Activated CD4-positive, alpha-beta memory T cell treated with anti-CD3 and anti-CD28 coated beads, Interleukin-2, amount 10 ng/mL, durations not matched to agents 7 days and 5 days (primary cell): Measurements from ENCODE around the gene CCDC63. TPM values are rescaled to one million over a fixed set of nuclear protein-coding genes. Genes with fewer than 3 reads are reported as not detected.

ENCODE experiments used
- CTCF ChIA-PET: fragments of 350-600 bp; sonication (Branson Sonifier 250); formaldehyde crosslinking; loops from one replicate; lab custom pipeline; 2021; ENCODE audit warnings: antibody characterized with exemption, inconsistent platforms; lab: Charles Lee
- POLR2A ChIA-PET: fragments of 350-600 bp; sonication (Branson Sonifier 250); formaldehyde crosslinking; loops from one replicate; lab custom pipeline; 2021; ENCODE audit warnings: antibody characterized with exemption; lab: Charles Lee
- DNase-seq: peaks from one replicate; pipeline ENCODE4 v3.0.0-alpha.2; 2020
- H3K27ac Mint-ChIP-seq: one replicate; pipeline ENCODE4 v1.8.0; 2021; ENCODE audit warnings: mild to moderate bottlenecking, mixed read lengths
- H3K27me3 Mint-ChIP-seq: one replicate; pipeline ENCODE4 v1.8.0; 2021; ENCODE audit warnings: mixed read lengths
- H3K36me3 Mint-ChIP-seq: one replicate; pipeline ENCODE4 v1.8.0; 2021; ENCODE audit warnings: low read depth, mixed read lengths
- H3K4me1 Mint-ChIP-seq: one replicate; pipeline ENCODE4 v1.8.0; 2021; ENCODE audit warnings: mixed read lengths
- H3K4me3 Mint-ChIP-seq: one replicate; pipeline ENCODE4 v1.8.0; 2021; ENCODE audit warnings: mild to moderate bottlenecking, mixed read lengths
- H3K9me3 Mint-ChIP-seq: one replicate; pipeline ENCODE4 v1.8.0; 2021; ENCODE audit warnings: mixed read lengths
- total RNA-seq, 2 experiments: library from RNA; stranded (reverse); gene quantifications; one replicate each; pipeline ENCODE4 v1.2.3, GENCODE V29; 2021

Gene CCDC63
- total RNA-seq, 2 experiments from 2014 or later, result not detected

DNA sequence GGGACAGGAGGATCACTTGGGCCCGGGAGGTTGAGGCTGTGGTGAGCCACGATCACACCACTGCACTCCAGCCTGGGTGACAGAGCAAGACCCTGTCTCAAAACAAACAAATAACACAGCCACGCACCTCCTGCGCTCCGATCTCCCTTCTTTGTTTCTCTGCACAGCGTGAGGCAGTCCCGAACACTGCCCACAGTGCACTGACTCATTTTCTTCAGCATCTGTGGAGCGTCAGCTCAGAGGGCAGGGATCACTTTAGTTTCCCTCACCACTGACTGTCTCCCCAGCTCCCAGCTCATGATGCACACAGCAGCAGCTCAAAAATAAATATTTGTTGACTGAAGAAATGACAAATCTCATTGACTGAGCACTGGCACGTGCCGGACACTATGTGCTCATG is 74.5 kb downstream of the CCDC63 start:
- no peaks in the 10 kb centered on the region for H3K4me1 Mint-ChIP-seq
- H3K36me3 Mint-ChIP-seq, result no peaks in the 10 kb centered on the region
- ChIA-PET POLR2A (no interaction called here), CTCF (no interaction called here)
- H3K27ac Mint-ChIP-seq, result no peak overlapping the region
- H3K27me3 Mint-ChIP-seq, result peaks cover 2% of the 10 kb centered on the region
- DNase-seq, result no peak
- H3K9me3 Mint-ChIP-seq, result no peaks in the 10 kb centered on the region
- no peak overlapping the region for H3K4me3 Mint-ChIP-seq

DNA sequence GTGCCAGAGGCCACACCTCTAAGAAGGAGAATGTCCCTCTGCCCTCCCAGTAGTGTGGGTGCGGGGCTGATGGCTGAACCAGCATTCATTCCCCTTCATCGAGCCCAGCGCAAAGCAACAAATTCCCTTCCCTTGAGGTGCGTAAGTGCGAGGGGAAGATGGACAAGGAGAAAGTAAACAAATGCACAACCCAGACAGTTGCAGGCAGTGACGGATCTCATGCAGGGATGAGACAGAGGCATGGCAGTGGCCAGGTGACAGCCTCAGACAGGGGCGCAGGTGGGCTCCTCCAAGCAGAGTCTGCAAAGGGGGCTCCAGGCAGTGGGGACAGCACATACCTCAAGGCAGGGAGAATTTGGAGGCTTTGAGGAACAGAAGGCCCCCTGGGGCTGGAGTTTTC is 75.9 kb downstream of the CCDC63 start:
- H3K27me3 Mint-ChIP-seq, result peaks cover 2% of the 10 kb centered on the region
- POLR2A ChIA-PET, result no interaction called here
- no peaks in the 10 kb centered on the region for H3K9me3 Mint-ChIP-seq
- H3K4me1 Mint-ChIP-seq, result no peaks in the 10 kb centered on the region
- no peak for DNase-seq
- no peak overlapping the region for H3K4me3 Mint-ChIP-seq
- no peaks in the 10 kb centered on the region for H3K36me3 Mint-ChIP-seq
- H3K27ac Mint-ChIP-seq, result no peak overlapping the region
- CTCF ChIA-PET, result interaction anchor here (0.7 to 1.4 kb wide), 2 partner anchors 15 to 31 kb away, joined by 3 to 5 read pairs; no protein-coding TSS in a partner anchor

DNA sequence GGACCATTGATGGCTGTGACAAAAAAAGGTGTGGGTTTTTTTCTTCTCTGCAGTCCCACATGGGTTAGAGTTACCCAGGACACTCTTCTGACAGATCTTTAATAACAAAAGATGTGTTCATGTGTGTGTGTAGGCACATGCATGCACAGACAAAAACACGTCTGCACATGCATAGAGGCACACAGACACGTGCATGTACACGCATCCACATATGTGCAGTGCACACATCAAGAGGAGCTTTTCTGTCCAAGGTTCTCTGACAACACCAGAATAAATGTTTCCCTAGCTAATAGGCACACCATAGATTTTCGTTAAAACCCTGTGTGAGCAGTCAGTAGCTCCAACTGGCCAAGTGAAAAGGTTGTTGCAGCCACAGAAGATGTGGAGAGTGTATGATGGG is 76.4 kb downstream of the CCDC63 start:
- H3K4me1 Mint-ChIP-seq, result no peaks in the 10 kb centered on the region
- no peak for DNase-seq
- ChIA-PET CTCF (interaction anchor here (1.4 kb wide), 1 partner anchor 14 kb away, joined by 3 read pairs; no protein-coding TSS in a partner anchor), POLR2A (no interaction called here)
- H3K9me3 Mint-ChIP-seq, result no peaks in the 10 kb centered on the region
- H3K27me3 Mint-ChIP-seq, result peaks cover 2% of the 10 kb centered on the region
- no peak overlapping the region for H3K4me3 Mint-ChIP-seq
- no peaks in the 10 kb centered on the region for H3K36me3 Mint-ChIP-seq
- H3K27ac Mint-ChIP-seq, result no peak overlapping the region

DNA sequence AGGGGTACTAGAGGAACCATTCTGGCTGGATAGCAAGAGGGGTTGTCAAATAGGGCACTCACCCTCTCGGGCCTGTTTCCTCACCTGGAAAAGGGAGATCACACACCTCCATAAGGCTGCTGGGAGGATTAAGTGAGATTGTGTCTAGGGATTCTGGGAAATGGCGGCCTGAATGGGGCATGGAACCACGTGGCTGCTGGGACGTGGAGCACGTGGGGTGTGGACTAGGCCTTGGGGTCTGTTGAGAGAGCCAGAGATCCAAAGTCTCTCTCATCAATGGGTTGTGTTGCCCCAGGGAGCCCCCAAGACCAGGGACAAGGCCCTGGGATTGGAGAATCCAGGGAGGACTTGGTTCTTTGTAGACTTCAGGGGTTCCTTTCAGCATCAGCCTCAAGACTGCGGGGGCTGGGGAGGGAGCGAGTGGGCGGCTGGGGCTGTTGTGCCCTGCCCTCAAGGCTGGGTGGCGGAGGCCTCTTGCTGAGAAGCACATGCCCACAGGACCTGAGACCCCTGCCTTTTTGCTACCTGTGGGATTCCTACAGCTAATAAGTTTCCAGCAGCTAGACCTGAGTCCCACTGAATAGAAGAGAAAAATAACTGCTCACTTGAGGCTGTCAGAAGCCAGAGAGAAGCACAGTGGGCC is 77.0 kb downstream of the CCDC63 start:
- POLR2A ChIA-PET, result no interaction called here
- Mint-ChIP-seq H3K27ac (no peak overlapping the region), H3K4me3 (no peak overlapping the region), H3K9me3 (no peaks in the 10 kb centered on the region), H3K36me3 (no peaks in the 10 kb centered on the region), H3K27me3 (peaks cover 2% of the 10 kb centered on the region), H3K4me1 (no peaks in the 10 kb centered on the region)
- DNase-seq, result no peak
- CTCF ChIA-PET, result interaction anchor here (1.4 kb wide), 1 partner anchor 14 kb away, joined by 3 read pairs; no protein-coding TSS in a partner anchor

DNA sequence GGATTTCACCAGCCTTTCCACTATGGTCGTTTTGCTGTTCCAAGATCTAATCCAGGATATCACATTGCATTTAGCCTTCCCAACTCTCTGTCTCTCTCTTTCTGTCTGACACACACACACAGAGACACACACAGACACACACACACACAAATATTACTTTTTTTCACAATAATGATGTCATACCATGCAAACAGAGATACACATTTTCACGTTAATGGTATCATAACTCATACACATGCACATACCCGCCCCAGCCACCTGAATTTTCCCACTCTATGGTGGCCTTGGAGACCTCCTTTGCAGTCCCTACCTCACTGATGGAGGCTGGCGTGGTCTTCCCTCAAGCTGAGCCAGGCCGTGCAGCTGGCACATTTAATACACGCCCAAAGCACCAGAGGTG is 80.8 kb downstream of the CCDC63 start:
- DNase-seq, result no peak
- Mint-ChIP-seq H3K4me3 (no peak overlapping the region), H3K36me3 (no peaks in the 10 kb centered on the region), H3K9me3 (no peaks in the 10 kb centered on the region), H3K27ac (no peak overlapping the region), H3K4me1 (no peaks in the 10 kb centered on the region), H3K27me3 (peaks cover 2% of the 10 kb centered on the region)
- POLR2A ChIA-PET, result no interaction called here
- CTCF ChIA-PET, result no interaction called here

DNA sequence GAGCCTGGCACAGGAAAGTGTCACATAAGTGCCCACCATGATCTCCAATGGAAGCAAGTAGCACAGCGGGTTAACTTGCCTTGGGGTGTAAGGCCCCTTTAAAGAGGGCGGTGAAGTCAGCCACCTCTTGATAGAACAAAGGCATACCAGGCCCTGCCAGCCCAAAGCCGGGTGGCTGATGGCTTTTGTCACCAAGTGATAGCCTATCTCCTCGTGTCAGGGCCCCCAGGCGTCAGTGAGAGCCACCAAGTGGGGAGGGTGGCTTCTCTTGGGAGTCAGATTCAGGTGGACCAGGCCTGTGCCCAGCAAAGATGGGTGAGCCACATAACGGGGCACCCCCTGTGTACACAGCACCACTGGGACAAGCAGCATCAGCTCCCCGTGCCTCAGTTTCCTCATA is 81.9 kb downstream of the CCDC63 start:
- Mint-ChIP-seq H3K4me1 (no peaks in the 10 kb centered on the region), H3K27ac (no peak overlapping the region), H3K36me3 (no peaks in the 10 kb centered on the region), H3K9me3 (no peaks in the 10 kb centered on the region), H3K27me3 (peaks cover 2% of the 10 kb centered on the region), H3K4me3 (no peak overlapping the region)
- DNase-seq, result no peak
- ChIA-PET CTCF (interaction anchor here (0.7 kb wide), 1 partner anchor 9 kb away, joined by 3 read pairs; no protein-coding TSS in a partner anchor), POLR2A (no interaction called here)

DNA sequence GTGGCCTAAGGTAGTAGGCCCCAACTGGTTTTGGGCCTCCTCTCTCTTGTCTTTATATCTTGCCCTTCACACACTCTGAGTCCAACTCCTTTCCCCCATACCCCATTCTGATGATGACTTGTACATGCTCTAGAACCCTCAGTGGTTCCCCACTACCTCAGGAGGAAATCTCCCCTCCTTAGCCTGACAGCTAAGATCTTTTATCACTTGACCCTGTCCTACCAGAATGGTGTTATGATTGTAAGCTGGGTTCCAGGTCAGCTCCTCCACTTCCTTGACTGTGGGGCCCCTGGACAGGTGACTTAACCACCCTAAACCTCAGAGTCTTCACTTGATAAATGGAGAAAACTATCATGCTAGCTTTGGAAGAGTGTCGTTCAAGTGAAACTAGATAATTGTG is 83.0 kb downstream of the CCDC63 start:
- H3K36me3 Mint-ChIP-seq, result no peaks in the 10 kb centered on the region
- H3K27me3 Mint-ChIP-seq, result peaks cover 4% of the 10 kb centered on the region
- H3K4me1 Mint-ChIP-seq, result no peaks in the 10 kb centered on the region
- no peak for DNase-seq
- H3K27ac Mint-ChIP-seq, result no peak overlapping the region
- no peak overlapping the region for H3K4me3 Mint-ChIP-seq
- ChIA-PET POLR2A (no interaction called here), CTCF (no interaction called here)
- H3K9me3 Mint-ChIP-seq, result no peaks in the 10 kb centered on the region

DNA sequence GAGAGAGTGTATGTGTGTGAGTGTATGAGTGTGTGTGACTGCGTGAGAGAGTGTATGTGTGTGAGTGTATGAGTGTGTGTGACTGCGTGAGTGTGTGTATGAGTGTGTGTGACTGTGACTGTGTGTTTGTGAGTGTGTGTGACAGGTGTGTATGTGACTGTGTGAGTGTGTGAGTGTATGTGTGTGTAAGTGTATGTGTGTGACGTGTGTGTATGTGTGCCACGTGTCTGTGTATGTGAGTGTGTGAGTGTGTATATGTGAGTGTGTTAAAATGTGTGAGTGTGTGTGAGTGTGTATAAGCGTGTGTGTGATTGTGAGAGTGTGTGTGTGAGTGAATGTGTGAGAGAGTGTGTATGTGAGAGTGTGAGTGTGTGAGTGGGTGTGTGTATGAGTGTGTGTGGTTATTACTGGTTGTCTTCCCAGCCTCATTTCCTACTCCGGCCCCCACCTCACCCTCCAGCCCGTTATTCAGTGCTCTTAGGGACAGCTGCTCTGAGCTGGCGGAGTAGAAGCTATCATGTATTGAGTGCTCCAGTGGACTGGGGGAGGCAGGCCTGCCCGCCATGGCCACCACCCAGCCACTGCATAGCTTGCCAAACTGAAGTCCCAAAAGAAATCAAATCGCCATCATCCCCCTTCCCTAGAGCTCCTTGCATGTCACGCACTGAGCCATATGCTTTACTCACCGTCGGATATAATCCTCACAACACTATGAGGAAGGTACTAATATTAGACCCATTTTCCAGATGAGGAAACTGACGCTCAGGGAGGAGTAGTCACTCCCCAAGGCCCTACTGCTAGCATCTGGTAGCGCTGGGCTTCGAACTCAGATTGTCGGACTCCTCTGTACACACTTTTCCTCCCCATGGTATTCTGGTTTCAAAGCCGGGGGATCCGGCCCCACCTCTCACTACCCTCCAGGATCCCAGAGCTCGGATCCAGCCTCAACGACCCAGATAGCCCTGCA is 83.8 kb downstream of the CCDC63 start:
- Mint-ChIP-seq H3K27me3 (peaks cover 4% of the 10 kb centered on the region), H3K36me3 (no peaks in the 10 kb centered on the region), H3K9me3 (no peaks in the 10 kb centered on the region), H3K27ac (no peak overlapping the region), H3K4me1 (no peaks in the 10 kb centered on the region), H3K4me3 (no peak overlapping the region)
- POLR2A ChIA-PET, result no interaction called here
- CTCF ChIA-PET, result no interaction called here
- DNase-seq, result no peak

DNA sequence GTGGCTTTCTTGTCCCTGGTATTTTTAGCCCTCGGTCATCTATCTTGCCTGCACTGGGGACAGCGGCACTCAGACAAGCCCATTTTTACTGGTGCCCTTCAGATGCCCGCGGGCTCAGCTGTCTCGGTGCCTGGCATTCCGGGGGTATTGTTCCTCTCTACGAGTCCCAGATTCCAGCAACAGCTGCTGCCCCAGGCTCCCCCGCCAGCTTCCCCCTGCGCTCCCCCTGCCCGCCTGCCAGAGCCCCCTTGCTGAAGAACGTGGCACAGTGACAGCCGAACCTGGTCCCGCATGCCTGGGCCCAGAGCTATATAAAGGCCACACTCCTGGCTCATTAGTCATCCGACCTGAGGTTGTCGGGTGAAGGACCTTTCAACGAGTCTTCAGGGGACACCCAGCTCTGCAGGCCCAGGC is 84.5 kb downstream of the CCDC63 start:
- peaks cover 2% of the 10 kb centered on the region for H3K27me3 Mint-ChIP-seq
- H3K27ac Mint-ChIP-seq, result no peak overlapping the region
- H3K36me3 Mint-ChIP-seq, result no peaks in the 10 kb centered on the region
- ChIA-PET POLR2A (no interaction called here), CTCF (interaction anchor here (1.2 kb wide), 1 partner anchor 43 kb away, joined by 3 read pairs; no protein-coding TSS in a partner anchor)
- no peak overlapping the region for H3K4me3 Mint-ChIP-seq
- no peak for DNase-seq
- H3K4me1 Mint-ChIP-seq, result no peaks in the 10 kb centered on the region
- H3K9me3 Mint-ChIP-seq, result no peaks in the 10 kb centered on the region

DNA sequence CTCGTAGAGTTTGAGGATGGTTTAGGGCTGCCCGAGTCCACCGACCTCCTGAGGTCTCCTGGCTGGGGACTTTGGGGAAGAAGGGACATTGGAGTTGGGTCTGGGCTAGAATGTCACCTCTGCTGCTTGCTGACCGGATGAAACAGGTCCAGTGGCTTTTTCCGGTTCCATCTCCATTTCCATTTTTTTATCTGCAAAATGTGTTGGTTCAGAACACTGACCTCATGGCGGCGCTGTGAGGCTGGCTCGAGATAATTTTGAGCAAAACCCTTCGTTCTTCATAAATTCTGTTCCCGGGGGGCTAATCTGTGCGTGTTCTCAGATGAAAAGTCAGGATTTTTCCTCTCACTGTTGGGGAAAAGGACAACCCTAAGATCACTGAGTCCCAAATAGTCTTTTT is 85.3 kb downstream of the CCDC63 start:
- CTCF ChIA-PET, result interaction anchor here (1.2 kb wide), 1 partner anchor 44 kb away, joined by 3 read pairs; no protein-coding TSS in a partner anchor
- Mint-ChIP-seq H3K9me3 (no peaks in the 10 kb centered on the region), H3K4me3 (no peak overlapping the region), H3K27ac (no peak overlapping the region), H3K27me3 (peaks cover 5% of the 10 kb centered on the region), H3K4me1 (peaks cover 2% of the 10 kb centered on the region), H3K36me3 (no peaks in the 10 kb centered on the region)
- no peak for DNase-seq
- POLR2A ChIA-PET, result no interaction called here

DNA sequence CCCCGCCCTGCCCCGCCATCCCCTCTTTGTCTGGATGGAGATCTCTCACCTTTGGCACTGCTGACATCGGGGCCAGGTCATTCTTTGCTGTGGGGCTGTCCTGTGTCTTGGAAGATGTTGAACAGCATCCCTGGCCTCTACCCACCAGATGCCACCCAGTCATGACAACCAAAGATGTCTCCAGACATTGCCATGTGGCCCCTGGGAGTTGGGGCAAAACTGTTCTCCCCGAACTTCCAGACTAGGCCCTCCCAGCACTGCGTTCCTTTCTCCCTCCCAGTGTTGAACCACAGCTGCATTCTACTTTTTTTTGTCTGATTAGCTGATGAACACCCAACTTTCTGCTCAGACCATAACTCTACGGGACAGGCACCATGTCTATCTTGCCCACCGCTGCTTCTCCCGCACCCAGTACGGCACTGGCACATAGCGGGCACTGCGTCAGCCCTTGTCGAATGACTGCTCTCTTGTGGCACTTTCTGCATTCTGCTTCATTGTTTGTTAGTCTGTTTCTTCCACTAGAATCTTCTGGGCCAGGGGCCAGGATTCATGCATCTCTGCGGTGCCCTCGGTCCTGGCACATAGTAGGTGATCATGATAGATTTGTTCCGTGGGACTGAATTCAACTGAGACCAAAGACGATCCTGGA is 86.7 kb downstream of the CCDC63 start:
- Mint-ChIP-seq H3K9me3 (no peaks in the 10 kb centered on the region), H3K4me1 (peaks cover 6% of the 10 kb centered on the region), H3K4me3 (no peak overlapping the region), H3K27me3 (peaks cover 5% of the 10 kb centered on the region), H3K36me3 (no peaks in the 10 kb centered on the region), H3K27ac (no peak overlapping the region)
- no peak for DNase-seq
- ChIA-PET CTCF (no interaction called here), POLR2A (no interaction called here)

DNA sequence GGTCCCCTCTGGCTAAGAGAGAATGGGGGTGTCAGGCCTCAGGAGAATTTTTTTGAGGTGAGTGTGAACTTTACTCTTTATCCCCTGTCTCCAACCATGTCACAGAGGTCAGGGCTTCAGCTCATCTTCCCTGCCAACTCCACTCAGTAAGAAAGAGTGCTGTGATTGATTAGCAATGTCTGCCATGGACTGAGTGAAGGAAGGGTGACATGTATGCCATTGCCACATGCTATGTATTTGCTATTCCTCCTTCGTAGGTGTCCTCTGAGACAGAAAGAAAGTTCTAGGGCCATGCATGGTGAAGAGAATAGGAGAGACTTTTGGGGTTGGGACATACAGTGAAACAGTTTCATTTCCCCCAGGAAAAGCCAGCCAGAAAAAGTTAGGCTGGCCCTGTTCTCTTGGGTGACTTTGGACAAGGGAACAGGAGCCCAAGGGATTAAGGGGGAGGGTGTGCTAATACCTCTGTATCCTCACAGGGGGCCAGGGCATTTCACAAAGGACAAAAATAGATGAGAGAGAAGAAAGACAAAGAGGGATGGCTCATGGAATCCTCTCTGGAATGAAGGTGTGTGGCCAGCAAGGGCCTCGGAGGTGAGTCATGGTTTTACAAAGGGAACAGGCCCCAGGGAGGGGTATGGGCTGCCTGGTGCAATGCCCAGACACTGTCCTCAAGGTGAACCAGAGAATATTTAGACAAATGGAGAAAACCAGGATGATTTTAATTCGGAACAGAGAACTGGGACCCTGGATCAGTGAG is 87.5 kb downstream of the CCDC63 start:
- Mint-ChIP-seq H3K4me3 (no peak overlapping the region), H3K36me3 (no peaks in the 10 kb centered on the region), H3K9me3 (no peaks in the 10 kb centered on the region), H3K4me1 (peaks cover 6% of the 10 kb centered on the region), H3K27ac (no peak overlapping the region), H3K27me3 (peaks cover 7% of the 10 kb centered on the region)
- no peak for DNase-seq
- POLR2A ChIA-PET, result no interaction called here
- CTCF ChIA-PET, result no interaction called here
